BJ (cell line): ENCODE results near the gene VAT1L. TPM values are rescaled to one million over a fixed set of nuclear protein-coding genes. Genes with fewer than 3 reads are reported as not detected.
A peak's percentile ranks its signal among the peaks of the same experiment; 100 is the strongest.

Experiments
- CTCF ChIA-PET: fragments of 350-600 bp; formaldehyde crosslinking; extraction: SDS; loops from one replicate; lab custom pipeline; 2021; ENCODE audit warnings: antibody characterized with exemption, inconsistent platforms; lab: Yijun Ruan, JAX
- POLR2A ChIA-PET: fragments of 300-600 bp; sonication (Branson Sonifier 250); formaldehyde crosslinking; extraction: SDS; loops from one replicate; lab custom pipeline; 2021; ENCODE audit warnings: antibody characterized with exemption; lab: Charles Lee
- DNase-seq: peaks from one replicate; pipeline ENCODE4 v3.0.0-alpha.2; 2011; ENCODE audit warnings: low read depth
- H3K27me3 ChIP-seq: 2 replicates; pipeline ENCODE4 v1.6.0; 2011; ENCODE audit warnings: low read length; ENCODE audit not compliant: control insufficient read depth, insufficient read depth
- H3K36me3 ChIP-seq: 2 replicates; pipeline ENCODE4 v1.5.1; 2011; ENCODE audit warnings: low read length; ENCODE audit not compliant: control insufficient read depth, insufficient read depth
- H3K4me3 ChIP-seq: 2 replicates; pipeline ENCODE4 v1.5.1; 2011; ENCODE audit warnings: low read depth, mild to moderate bottlenecking, control low read depth, low read length
- polyA plus RNA-seq: library from polyadenylated mRNA; depleted of rRNA; stranded (reverse); fragments of >200 nt; gene quantifications from 2 replicates; pipeline ENCODE4 v1.2.3, GENCODE V29; 2011
- TF ChIP-seq, protein P1 (sequence below): IDR thresholded peaks from 2 replicates; pipeline ENCODE4 v1.5.1; 2011; ENCODE audit warnings: low read depth, mild to moderate bottlenecking, control low read depth, inconsistent platforms, low read length, moderate library complexity; ENCODE audit not compliant: insufficient read depth

VAT1L gene
- polyA plus RNA-seq, 1 experiment: 4.7 TPM

GRCh38 chr16:77767211-77767610 lies 21.2 kb upstream of the VAT1L start:
- POLR2A ChIA-PET: no interaction called here
- TF ChIP-seq, protein P1, sequence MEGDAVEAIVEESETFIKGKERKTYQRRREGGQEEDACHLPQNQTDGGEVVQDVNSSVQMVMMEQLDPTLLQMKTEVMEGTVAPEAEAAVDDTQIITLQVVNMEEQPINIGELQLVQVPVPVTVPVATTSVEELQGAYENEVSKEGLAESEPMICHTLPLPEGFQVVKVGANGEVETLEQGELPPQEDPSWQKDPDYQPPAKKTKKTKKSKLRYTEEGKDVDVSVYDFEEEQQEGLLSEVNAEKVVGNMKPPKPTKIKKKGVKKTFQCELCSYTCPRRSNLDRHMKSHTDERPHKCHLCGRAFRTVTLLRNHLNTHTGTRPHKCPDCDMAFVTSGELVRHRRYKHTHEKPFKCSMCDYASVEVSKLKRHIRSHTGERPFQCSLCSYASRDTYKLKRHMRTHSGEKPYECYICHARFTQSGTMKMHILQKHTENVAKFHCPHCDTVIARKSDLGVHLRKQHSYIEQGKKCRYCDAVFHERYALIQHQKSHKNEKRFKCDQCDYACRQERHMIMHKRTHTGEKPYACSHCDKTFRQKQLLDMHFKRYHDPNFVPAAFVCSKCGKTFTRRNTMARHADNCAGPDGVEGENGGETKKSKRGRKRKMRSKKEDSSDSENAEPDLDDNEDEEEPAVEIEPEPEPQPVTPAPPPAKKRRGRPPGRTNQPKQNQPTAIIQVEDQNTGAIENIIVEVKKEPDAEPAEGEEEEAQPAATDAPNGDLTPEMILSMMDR: no peak

DNA sequence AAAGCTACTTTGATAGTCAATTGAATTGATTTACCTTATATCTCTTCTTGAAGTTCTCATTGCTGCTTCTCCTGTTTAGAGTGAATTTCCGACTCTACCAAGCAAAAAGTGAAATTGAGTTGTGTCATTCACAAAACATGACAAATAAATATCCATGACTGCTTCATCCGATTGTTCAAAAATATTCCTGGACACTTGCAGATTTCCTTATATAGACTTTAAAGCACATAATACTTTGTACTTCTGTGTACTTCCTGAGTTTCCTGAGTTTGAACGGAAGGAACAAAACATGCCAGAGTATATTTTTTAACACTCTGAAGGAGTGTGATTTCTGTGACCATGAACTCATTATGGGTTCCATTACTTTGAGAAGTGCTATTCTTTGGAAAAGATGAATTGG lies 20.5 kb upstream of the VAT1L start:
- no peak overlapping the region for H3K4me3 ChIP-seq
- DNase-seq: no peak
- CTCF ChIA-PET: no interaction called here

More at GRCh38 chr16:77767211-77767610, 21.2 kb upstream of the VAT1L start:
- DNase-seq: no peak
- CTCF ChIA-PET: no interaction called here
- no peak overlapping the region for H3K4me3 ChIP-seq
- no peaks in the 10 kb centered on the region for H3K27me3 ChIP-seq
- no peaks in the 10 kb centered on the region for H3K36me3 ChIP-seq

DNA sequence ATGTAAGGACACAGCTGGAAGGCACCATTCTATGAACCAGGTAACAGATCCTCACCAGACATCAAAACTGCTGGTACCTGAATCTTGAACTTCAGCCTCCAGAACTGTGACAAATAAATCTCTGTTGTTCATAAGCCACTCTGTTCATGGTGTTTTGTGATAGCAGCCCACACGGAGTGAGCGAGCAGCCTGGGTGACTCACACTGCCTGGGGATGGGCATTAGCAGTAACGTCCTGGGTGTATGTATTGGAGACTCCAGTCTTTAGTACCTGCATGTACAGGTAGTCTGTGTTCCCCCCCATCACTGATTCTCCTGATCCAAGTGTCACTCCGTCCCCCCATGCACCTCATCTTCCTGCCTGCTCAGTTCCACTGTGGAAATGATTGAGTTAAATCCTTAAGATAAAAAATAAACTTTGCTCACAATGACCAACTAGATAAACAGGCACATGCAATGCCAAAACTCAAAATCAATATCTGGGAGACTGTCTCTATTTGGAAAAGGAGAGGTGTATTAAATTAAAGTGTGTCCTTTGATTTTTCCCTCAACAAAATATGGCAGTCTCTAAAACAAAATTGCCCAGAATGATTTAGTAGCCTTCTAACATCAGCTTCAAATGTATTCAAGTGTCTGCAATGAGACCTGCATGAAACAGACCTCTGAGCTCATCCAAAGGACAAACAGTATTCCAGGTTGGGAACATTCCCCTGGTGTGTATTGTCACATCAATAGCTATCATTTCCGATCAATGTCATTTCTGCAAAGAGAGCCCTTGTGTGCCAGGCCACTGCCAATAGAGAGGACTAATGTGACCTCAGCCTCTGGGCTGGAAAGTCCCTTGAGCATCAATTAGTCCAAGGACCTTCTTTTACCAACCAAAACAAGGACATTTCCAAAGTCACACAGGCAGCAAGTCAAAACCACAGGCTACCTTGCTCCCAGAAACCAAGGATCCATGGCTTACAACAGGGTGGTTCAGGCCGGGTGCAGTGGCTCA lies 12.2 kb upstream of the VAT1L start:
- Histone ChIP-seq H3K36me3 (no peaks in the 10 kb centered on the region), H3K4me3 (no peak overlapping the region), H3K27me3 (no peaks in the 10 kb centered on the region)
- ChIA-PET CTCF (no interaction called here), POLR2A (no interaction called here)
- no peak for DNase-seq
- TF ChIP-seq, protein P1: no peak

More for the DNA sequence above, 20.5 kb upstream of the VAT1L start:
- TF ChIP-seq, protein P1: no peak
- POLR2A ChIA-PET: no interaction called here
- no peaks in the 10 kb centered on the region for H3K27me3 ChIP-seq
- H3K36me3 ChIP-seq: no peaks in the 10 kb centered on the region

- Histone ChIP-seq H3K4me3 (no peak overlapping the region), H3K27me3 (no peaks in the 10 kb centered on the region), H3K36me3 (no peaks in the 10 kb centered on the region)
- CTCF ChIA-PET: no interaction called here
- TF ChIP-seq, protein P1: no peak
- DNase-seq: no peak
- POLR2A ChIA-PET: no interaction called here
These were observed 10.6 kb upstream of the VAT1L start for GRCh38 chr16:77777745-77778144.

DNA sequence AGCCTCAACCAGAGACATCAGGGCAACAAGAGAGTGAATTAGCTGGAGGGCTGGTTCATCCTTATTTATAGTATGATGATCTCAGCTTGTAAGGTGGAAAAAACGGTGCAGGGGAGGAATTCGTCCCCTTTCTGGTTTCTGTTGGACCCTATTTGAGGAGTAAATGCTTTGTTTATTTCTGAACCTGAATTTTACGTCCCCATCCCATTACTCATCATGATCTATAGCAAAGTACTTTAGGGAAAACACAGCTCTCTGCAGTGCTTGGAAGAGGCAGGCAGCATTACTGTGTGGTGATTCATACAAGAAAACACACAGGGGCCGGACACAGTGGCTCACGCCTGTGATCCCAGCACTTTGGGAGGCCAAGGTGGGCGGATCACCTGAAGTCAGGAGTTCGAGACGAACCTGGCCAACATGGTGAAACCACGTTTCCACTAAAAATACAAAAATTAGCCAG lies 8.0 kb upstream of the VAT1L start:
- Histone ChIP-seq H3K36me3 (no peaks in the 10 kb centered on the region), H3K4me3 (no peak overlapping the region), H3K27me3 (no peaks in the 10 kb centered on the region)
- CTCF ChIA-PET: interaction anchor here (0.7 kb wide), 1 partner anchor 19 kb away, joined by 3 read pairs; no protein-coding TSS in a partner anchor
- POLR2A ChIA-PET: no interaction called here
- peak; percentile 38 for DNase-seq
- TF ChIP-seq, protein P1: no peak
